GM21576 (cell line): ENCODE results near the gene TIAM1.

Source experiments
- ATAC-seq: cut with Tn5 transposase; IDR thresholded peaks from one replicate; pipeline ENCODE4 v1.9.1; 2021; ENCODE audit warnings: mild to moderate bottlenecking, moderate library complexity; ENCODE audit not compliant: unreplicated experiment

The TIAM1 gene

DNA sequence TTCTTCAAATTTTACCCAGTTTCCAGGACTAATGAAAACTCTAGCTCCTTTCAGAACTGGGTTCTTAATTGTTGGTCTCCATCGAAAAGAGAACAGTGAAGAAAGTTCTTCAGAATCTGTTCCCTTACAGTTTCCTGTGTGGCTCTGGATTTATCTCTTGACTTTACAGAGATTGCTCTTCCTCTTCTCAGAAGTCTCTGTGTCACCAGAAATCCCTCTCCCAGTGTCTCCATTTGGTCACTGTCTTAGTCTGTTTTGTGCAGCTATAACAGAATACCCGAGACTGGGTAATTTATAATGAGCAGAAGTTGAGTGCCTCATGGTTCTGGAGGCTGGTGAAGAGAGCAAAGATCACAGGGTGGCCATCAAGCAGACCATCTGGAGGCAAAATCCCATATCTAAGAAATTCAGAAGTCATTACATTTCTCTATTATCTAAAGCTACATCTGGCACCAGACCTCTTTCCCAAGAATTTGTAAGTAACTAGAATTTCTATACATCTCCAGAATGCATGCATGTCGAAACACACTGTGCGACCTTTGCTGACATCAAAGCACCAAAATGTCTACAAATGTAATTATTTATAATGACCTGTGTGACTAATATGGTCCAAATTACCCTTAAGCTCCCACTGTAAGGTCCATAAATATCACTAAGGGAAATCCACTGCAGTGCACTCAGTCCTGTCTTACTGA is 240.3 kb downstream of the TIAM1 start:
- no peak for ATAC-seq

DNA sequence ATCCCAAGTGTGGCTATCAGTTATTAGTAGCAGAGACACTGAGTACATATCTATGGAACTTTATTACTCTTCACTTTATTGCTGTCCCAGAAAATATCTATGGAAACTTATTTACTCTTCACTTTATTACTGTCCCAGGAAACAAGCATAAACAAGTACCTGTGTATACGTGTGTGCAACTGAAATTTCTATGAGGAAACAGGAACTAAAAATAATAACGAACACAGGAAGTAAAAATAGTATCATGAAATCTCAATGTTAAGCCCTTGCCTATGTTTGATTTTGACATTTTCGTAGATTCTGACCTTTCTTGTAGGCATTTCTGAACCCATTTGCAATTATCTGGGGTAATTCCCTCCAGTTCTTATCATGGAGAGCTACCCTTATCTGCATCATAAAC is 240.9 kb downstream of the TIAM1 start:
- no peak for ATAC-seq

DNA sequence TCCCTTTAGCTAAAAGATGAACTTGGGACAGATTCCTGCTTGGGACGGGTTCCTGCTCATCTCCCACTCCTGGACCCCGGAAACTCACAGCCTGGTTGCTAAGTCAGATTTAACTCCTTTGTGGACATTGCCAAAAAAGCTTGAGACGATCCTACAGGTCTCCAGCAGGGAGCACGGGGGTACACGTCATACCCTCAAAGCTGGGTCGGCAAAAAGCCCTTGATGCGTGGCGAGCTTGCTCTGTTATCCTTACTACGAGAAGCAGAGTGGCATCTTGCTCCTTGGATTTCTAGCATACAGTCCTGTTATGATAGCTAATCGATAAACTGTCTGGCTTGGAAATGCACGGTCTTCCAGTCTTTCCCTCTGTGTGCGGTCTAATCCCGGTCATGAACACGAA is 244.9 kb downstream of the TIAM1 start:
- ATAC-seq = no peak

DNA sequence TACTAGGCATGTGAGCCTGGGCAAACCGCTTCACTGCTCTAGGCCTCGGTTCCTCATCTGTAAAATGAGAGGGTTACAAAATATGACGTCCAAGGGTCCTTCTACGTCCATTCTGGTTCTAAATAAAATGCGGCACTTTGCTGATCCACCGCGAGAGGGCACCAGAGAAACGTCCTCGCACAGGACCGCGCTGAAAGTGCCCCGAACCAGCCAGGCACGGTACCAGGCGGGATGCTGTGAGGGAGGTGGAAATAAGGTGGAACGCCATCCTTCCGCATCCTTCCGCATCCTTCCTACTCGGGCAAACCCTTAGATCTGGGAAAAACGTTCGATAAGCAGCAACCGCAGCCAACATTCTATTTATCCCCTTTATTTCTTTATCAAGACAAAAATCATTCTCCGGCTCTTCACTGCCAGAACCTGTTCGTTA is 245.5 kb downstream of the TIAM1 start:
- ATAC-seq = peak; percentile 75

DNA sequence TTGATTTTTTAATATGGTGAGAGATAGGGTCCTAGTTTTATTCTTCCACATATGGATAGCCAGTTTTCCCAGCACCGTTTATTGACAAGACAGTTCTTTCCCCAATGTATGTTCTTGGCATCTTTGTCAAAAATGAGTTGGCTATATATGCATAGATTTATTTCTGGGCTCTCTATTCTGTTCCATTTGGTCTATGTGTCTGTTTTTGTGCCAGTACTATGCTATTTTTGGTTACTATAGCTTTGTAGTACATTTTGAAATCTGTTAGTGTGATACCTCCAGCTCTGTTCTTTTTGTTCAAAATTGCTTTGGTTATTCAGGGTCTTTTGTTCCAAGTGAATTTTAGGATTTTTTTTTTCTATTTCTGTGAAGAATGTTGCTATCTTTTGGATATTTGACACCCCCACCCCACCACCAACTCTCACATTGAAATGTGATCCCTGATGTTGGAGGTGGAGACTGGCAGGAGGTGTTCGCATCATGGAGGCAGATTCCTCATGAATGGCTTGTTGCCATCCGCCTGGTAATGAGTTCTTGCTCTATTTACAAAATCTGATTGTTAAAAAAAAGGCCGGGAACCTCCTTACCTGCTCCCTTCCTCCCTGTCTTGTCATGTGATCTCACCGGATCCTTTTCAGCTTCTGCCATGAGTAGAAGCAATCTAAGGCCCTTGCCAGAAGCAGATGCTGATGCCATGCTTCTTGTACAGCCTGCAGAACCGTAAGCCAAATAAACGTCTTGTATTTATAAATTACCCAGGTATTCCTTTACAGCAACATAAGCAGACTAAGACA is 251.0 kb downstream of the TIAM1 start:
- ATAC-seq = no peak

DNA sequence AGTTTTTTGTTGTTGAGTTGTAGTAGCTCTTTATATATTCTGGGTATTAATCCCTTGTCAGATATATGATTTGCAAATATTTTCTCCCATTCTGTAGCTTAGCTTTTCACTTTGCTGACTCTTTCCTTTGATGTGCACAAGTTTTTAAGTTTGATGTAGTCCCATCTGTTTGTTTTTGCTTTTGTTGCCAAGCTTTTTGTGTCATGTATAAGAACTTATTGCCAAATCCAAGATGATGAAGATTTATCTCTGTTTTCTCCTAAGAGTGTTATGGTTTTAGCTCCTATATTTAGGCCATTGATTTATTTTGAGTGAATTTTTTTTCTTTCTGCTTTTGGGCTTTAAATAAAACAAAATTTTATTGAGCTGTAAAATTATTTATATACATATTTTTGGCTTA is 253.7 kb downstream of the TIAM1 start:
- no peak for ATAC-seq

DNA sequence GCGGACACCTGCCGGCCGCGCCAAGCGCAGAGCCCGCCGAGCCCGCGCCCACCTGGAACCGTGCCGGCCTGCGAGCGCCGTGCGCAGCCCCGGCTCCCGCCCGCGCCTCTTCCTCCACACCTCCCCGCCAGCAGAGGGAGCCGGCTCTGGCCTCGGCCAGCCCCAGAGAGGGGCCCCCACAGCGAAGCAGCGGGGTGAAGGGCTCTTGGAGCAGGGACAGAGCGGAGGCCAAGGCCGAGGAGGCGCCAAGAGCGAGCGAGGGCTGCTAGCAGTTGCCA is 255.6 kb downstream of the TIAM1 start:
- no peak for ATAC-seq

DNA sequence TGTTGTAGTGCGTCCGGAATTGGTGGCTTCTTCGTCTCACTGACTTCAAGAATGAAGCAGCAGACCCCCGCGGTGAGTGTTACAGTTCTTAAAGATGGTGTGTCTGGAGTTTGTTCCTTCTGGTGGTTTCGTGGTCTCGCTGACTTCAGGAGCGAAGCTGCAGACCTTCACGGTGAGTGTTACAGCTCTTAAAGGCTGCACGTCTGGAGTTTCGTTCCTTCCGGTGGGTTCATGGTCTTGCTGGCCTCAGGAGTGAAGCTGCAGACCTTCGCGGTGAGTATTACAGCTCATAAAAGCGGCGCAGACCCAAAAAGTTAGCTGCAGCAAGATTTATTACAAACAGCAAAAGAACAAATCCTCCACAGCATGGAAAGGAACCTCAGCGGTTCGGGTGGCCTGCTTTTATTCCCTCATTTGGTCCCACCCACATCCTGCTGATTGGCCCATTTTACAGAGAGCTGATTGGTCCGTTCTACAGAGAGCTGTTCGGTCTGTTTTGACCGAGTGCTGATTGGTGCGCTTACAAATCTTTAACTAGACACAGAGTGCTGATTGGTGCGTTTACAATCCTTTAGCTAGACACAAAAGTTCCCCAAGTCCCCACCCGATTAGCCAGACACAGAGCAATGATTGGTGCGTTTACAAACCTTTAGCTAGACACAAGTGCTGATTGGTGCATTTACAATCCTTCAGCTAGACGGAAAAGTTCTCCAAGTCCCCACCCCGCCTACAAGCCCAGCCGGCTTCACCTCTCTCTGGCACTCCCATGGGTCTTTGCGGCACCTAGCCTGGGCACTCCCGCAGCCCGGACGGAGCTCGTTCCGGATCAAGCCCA is 256.2 kb downstream of the TIAM1 start:
- ATAC-seq = no peak

DNA sequence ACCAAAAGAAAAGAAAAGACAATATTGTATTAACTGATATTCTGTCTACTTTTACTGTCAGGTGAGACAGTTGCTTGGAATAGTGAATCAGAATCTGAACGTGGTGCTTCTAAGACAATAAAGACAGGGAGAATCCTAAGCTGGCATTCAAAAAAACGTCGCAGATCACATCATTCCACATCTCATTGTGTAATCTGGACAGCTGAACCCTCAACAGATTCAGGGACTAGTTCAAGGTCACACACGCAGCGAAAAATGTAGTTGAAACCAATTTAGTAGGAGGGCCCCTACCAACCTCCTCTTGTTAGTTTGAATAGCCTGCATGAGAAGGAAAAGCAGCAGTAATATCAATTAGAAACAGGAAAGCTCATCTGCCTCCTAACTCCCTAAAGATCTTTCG is 259.4 kb downstream of the TIAM1 start:
- ATAC-seq = no peak

DNA sequence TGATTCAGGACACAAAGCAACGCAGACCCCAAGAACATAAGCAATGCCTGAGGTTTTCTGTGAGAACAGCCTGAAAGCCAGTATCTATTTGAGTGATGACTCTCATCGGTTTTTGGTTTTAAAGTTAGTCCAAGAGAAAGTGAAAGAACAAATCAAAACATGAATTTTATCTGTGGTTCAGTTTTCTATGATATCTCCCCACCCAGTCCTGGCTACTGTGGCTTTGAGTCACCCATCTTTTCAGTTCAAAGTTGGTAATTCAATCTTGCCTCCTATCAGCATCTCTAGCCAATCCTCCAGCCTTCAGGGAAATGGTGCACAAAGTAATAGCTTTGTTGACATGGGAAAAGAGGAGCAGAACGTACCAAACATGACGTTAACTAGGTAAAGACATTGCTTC is 265.3 kb downstream of the TIAM1 start:
- ATAC-seq = peak; percentile 69

DNA sequence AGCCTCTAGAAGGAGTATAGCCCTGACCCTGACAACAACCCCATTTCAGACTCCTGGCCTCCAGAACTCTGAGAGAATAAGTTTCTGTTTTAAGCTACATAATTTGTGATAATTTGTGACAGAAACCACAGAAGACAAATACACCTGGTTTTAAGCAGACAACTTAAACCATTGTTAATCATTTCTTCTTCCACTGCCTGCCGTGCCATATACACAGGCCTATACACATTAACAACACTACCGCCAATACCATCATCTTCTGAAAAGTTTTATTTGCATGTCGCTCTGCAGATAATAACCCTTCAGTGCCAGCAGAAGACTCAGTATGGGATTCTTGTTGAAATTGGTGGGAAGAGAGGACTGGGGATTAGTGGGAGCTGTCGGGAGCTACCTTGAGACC is 265.8 kb downstream of the TIAM1 start:
- ATAC-seq = no peak

DNA sequence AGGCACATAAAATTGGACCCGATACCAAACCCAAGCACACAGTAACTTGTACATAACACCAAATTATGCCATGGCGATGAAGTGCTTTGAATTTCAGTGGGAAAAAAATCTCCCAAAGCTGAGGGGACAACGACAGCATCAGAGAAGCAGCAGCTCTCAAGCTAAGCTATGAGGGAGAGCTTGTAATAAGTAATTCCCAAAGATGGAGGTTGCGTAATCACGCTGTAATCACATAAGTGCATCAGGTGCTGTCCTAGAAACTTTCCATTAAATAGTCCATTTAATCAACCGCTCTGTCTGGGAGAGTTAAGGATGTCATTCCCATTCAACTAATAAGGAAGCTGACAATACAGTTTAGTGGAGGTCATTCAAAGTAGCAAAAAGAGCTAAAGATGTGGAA is 268.2 kb downstream of the TIAM1 start:
- ATAC-seq = no peak

DNA sequence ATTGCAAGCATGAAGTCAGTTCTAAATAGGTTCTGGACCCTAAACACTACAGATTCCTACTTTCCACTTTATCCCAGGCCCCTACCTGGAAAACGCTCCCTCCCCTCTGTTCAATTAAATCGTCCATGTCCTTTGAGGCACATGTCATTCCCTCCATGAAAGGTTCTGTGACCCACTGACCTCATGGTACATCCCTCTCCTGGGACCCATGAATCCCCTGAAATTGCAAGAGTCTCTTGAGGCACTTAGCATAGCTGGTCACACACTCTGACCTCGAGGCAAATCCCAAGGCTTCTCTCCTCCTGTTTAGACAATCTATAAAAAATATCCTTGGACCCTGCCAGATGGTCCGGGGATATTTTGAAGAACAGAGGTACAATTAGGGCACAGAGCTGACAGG is 271.5 kb downstream of the TIAM1 start:
- no peak for ATAC-seq
